Cortex of kidney (tissue), 1 donor: ENCODE data around the gene PVR.
"Not testable (repeated sequence)": the region's sequence is repeated elsewhere in the genome, so short reads cannot be mapped to it uniquely, and the experiment has no call there.

Experiments used
- DNase-seq: peaks from one replicate; lab custom pipeline; 2025; lab: John Stamatoyannopoulos, UW

The PVR gene, protein sequence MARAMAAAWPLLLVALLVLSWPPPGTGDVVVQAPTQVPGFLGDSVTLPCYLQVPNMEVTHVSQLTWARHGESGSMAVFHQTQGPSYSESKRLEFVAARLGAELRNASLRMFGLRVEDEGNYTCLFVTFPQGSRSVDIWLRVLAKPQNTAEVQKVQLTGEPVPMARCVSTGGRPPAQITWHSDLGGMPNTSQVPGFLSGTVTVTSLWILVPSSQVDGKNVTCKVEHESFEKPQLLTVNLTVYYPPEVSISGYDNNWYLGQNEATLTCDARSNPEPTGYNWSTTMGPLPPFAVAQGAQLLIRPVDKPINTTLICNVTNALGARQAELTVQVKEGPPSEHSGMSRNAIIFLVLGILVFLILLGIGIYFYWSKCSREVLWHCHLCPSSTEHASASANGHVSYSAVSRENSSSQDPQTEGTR

DNA sequence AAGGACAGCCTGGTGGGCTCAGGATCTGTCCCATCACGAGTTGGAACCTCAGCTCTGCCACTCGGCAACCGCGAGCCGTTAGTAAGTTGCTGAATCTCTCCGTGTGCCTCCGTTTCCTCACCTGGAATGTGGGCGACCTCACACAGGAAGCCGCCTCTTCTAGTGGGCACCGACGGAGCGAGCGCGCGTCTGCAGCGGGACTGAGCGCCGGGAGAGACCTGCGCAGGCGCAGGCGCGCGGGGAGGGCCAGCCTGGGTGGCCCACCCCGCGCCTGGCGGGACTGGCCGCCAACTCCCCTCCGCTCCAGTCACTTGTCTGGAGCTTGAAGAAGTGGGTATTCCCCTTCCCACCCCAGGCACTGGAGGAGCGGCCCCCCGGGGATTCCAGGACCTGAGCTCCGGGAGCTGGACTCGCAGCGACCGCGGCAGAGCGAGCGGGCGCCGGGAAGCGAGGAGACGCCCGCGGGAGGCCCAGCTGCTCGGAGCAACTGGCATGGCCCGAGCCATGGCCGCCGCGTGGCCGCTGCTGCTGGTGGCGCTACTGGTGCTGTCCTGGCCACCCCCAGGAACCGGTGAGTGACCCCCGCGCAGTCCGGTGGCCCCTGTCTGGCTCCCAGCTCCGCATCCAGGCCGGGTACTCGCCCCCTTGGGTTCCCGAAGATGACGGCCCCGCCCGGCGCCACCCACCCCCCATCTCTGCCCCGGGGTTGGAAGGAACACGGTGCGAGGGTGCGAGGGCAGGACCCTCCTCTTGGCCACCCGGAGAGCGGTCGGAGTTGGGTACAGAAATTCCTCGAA, at the start of gene PVR:
Gene PVR (plus strand): TSS at position 306 of the 797 bp plus-strand sequence. CDS start 187 bp downstream, at position 493.
- no peak for DNase-seq

DNA sequence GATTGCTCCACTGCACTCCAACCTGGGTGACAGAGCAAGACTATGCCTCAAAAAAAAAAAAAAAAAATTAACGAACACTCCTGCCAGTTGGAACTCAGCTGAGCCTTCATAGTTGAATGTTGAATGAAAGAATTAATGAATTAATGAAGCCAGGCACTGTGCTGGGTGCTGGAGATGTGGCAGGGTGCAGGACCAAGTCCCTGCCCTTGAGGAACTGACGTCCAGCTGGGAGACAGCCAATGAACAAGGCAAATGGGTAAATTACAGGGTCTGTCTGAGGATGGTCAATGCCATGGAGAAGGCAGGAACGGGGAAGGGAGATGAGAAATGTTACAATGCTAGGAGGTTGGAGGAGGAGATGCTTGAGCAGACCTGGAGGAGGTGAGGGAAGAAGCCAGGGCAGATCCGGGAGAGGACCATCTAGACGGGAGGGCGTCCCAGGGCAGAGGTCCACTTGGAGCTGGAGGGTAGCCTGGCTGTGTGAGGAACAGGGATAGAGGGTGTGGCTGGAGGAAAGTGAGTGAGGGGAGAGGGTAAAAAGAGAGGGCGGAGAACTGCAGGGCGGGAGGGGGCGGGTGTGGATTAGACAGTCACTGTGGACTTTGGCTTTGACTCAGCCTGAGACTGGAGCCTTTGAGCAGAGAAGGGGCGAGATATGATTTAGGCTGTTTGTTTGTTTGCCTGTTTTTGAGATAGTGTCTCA, 47.1 kb upstream of the PVR start:
- no peak for DNase-seq

DNA sequence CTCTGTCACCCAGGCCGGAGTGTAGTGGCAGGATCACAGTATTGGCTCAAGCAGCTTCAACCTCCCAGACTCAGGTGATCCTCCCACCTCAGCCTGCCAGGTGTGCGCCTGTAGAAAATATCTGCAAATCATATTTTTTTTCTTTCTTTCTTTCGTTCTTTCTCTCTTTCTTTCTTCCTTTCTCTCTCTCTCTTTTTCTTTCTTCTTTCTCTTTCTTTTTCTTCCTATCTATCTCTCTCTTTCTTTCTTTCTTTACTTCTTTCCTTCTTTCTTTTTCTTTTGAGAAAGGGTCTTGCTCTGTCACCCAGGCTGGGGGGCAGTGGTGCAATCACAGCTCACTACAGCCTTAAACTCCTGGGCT, 46.6 kb upstream of the PVR start:
- DNase-seq, result no peak

DNA sequence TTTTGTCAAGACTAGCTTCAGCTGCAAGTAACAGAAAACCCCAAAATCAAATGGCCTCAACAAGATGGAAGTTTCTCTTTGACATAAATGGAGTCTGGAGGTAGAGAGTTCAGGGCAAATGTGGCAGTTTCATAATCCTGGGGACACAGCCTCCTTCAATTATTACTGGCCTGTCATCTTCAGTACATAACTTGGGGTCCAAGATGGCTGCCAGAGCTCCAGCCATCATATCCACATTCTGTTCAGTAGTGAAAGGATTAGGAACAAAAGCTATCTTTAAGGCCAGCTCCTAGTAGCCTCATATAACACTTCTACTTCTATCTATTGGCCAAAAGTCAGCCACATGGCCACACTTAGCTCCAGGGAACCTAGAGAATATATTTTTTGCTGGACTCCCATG, 45.4 kb upstream of the PVR start:
- DNase-seq, result no peak

DNA sequence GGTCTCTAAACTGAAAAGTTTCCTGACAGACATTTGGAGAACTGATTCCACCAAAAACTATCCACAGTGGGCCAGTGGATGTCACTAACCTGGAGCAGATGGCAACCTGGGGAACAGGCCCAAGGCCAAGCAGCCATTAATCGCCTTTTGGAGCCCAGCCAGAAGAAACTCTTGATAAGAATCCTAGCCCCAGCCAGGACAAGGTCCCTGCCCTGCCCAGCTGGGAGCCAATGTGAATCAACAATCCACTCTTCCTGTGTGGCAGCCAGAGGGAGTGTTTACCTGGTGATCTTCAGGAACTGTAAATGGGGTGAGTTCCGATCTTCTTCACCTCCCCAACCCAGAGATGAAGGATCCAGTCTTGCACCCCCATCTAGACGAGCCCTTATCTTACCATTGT, 44.8 kb upstream of the PVR start:
- no peak for DNase-seq

DNA sequence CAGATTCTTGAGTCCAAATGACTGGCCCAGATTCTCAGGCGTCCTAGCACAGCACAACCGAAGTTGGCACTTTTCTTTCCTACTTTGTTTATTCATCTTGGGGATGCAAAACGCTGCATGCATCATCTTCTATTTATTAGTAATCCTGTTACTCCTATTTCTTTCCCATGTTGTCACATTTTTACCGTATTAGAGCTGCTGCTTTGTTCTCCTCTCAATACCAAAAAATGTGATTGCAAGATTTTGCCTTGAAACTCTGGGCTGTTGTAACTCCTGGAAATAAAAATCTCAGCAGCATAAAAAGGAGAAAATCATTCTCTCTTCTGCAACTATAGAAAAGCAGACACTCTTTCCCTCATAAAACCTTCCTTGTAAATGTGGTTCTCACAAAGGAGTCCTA, 43.2 kb upstream of the PVR start:
- DNase-seq, result no peak

DNA sequence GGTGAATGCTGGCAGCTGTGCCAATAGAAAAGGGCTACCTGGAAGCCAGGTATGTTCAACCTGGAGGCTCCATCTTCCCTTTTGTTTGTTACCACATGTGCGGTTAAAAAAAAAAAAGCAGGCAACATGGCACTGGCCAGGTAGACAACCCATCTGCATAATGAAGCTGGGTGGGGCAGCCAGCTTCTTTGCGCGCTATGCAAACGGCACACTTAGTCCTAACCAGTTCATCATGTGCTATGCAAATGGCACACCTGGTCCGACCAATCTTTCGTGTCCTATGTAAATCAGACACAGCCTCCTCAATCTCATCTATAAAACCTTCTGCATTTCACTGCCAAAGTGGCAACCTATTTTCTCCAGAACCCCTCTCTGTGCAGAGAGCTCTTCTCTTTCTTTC, 41.6 kb upstream of the PVR start:
- DNase-seq, result no peak

DNA sequence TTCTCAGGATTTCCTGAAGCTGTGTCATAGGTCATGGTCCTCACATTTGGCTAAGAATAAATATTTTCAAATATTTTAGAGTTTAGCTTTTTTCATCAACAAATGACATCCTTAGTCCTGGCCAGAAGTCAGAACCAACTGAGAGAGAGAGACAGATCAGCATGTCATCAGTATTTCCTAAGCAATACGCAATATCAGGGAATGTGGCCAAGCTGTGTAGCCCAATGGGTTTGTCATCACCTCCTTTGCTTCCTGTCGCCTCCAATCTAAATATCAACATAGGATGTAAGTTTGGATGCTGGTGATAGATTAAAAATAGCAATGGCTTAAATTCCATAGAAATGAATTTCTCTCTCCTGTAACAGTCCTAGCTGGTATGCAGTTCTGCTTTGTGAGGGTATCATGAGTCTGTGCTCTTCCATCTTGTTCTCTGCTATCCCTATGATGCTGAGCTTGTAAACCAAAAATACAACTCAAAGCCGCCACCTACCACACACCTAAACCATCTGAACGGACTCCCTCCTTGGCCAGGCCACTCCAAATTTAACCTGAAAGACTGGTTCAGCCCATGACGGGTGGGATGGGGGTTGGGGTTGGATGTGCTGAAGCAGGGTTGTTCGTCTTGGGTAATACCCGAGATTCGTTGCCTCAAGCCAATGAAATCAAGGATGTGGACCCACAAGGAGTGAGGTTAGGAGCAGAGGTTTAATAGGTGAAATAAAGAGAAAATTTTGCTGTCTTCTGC, 40.3 kb upstream of the PVR start:
- DNase-seq, result no peak

DNA sequence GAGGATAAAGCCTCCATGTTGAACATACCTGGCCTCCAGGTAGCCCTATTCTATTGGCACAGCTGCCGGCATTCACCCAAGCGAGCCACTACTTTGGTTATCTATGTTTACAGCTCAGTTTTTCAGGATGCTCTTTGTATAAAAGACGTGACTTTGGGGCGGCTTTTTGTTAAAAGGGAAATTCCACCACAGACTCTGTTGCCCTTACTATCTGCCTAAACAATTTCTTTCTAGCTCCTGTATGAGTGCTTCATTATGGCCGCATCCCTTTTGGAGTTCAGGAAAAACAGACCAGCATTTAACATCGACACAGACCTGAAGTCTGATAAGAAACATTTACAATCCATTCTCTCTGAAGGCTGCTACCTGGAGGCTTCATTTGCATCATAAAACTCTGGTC, 39.5 kb upstream of the PVR start:
- no peak for DNase-seq

DNA sequence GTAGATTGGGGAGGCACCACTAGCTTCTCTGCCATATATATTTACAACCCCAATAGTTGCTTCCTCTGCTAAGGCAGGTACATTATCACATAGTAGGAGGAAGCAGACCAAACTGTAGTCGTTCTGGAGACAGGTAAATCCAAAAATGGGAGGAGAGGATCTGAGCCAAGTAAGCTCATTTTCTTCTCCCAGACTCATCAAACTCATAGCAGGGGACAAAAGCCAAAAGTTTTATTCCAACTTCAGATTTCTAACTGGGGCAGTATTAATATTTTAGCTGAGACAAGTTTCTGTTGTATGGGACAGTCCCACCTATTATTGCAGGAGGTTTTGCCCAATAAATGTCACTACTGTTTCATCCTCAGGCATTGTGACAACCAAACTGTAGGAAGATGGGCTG, 38.2 kb upstream of the PVR start:
- no peak for DNase-seq

DNA sequence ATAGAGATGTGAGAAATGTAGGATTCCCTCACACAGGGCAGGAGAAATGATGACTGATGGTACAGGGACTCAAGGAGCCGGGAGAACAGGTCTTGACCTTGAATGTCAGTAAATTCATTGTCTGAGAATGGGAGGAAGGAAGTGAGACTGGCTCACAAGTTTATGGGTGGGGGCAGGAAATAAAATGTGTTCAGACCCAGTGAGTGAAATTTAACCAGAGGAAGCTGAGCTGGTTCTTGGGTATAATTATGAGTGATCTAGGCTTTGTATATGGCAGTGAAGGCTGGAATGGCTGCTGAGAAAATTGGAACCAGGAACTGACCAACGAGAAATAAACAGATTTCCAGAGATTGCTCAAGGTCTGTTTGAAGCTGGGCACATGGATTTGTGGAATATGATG, 36.7 kb upstream of the PVR start:
- DNase-seq, result no peak

DNA sequence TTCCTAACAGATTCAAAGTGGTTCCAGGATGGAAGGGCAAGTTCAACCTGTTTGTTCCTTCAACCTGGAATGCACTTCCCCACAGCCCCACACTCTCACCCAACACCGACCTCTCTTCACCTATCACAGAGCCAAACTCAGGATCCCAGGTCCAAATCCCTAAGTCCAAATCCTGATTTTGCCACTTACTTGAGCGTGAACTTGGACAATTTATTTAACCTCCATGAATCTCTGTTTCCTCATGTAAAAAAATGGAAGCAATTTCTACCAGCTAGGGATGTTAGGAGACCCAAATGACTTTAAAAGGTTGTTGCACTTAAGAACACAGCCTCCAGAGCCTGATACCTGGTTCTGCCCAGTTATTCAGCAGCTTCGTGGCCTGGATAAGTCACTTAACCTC, 35.8 kb upstream of the PVR start:
- DNase-seq, result no peak

DNA sequence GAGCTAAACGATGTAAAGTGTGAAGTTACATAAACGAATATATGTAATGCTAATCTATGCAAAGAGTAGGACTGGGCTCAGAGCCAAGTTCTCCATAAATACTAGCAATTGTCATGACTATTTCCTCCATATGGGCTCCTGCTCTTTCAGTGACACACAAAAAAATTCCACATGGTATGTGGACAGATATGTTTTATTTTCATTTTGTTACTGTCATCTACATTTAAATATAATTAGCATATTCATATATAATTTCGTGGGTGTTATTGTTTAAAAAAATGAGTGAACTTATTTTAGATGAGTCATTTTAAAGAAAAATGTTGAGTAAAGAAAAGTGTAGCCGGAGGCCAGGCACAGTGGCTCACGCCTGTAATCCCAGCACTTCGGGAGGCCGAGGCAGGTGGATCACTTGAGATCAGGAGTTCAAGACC, 35.3 kb upstream of the PVR start:
- DNase-seq, result no peak

DNA sequence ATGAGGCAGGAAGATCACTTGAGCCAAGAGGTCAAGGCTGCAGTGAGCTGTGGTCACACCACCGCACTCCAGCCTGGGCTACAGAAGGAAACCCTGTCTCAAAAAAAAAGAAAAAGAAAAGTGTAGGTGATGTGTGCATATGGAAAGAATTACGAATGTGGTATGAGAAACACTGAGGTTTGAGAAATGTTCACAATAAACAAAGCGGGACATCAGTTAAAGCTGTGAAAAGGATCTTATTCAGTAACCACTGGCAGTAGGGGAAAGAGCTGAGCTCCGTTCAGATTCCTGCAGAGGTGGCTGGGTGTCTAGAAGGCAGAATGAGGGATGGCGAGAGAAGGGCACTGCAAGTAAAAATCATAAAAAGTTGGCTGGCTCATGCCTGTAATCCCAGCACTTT, 34.5 kb upstream of the PVR start:
- DNase-seq, result no peak

DNA sequence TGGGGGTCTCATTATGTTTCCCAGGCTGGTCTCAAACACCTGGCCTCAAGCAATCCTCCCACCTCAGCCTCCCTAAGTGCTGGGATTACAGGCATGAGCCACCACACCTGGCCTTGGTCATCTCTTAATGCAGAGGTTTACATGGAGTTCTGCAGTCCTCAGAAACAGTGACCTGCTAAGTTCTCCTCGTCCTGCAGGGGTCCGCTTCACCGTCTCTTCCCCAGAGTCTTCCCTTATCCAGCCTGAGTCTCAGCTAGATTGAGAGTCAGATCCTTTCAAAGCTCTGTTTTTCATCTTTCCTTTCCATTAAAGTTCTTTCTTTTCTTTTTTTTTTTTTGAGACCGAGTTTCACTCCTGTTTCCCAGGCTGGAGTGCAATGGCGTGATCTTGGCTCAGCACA, 33.2 kb upstream of the PVR start:
- DNase-seq, result not testable (repeated sequence)

DNA sequence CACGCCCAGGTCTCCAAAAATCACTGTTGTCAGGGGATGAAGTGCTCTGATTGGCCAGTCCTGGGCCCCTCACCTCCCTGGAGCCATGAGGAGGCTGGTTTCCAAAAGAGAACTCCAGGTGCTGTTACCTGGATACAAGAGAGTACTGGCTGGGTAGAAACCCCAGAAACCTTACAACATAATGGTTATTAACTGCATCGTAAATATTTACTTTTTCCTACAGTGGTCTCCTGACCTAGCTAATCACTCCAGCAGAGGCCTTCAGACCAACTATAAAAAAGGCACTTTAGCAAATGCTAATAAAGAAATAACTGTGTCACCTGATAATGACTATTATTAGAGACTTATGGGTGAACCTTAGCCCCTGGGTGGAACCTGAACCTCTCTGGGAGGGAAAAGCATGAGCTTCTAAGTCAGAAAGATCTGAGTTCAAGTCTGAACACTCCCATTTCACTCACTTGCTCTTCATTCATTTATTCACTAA, 31.9 kb upstream of the PVR start:
- DNase-seq, result no peak

DNA sequence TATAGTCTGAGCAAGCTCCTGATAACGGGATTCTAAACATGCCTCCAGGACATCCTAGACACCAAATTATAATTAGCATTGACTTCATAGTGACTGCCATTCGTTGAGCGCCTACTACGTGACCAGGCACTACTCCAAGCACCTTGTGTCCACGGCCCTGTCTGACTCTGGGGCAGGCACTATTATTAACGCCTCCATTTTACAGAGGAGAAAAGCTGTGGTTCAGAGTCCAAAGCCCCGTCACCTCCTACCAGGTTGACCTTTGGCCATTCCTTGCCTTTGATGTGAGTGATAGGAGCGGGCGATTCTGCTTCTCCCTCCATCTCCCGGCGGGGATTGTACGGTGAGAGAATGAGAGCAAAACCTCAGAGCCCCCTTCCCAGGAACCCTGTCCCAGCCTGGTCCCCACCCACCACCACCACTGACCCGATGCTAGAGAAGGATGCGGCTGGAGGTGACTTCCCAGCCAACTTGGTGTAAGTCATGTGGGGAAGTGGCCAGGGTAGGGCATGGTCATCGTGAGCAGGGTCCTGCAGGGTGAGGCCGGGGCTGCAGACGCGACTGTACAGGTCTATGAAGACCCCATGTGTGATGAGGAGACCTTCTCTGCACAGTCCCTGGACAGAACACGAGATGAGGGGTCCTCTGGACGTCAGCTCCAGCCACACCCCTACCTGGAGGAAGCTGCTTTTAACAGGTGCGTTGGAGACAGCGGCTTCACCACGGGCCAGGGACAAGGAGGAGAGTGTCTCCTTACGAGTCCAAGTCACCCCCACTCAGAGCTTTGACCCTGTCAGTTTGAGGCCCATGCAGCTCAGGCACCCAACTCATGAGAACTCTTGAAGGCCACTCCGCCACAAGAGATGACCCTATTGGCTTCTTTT, 30.2 kb upstream of the PVR start, which contains the start of gene IGSF23:
Gene IGSF23 (plus strand): TSS at position 269 of the 884 bp plus-strand sequence. CDS start 83 bp downstream, at position 352.
- DNase-seq, result no peak

DNA sequence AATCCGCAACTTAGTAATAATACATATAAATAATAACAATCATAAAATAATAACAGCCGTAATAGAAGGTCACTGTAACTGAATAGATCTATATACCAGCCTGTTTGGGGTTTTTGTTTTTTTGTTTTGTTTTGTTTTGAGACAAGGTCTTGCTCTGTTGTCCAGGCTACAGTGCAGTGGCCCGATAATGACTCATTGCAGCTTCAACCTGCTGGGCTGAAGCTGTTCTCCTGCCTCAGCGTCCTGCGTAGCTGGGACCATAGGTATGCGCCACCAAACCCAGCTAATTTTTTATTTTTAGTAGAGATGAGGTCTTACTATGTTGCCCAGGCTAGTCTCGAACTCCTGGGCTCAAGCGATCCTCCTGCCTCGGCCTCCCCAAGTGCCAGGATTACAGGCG, 29.4 kb upstream of the PVR start:
- no peak for DNase-seq

DNA sequence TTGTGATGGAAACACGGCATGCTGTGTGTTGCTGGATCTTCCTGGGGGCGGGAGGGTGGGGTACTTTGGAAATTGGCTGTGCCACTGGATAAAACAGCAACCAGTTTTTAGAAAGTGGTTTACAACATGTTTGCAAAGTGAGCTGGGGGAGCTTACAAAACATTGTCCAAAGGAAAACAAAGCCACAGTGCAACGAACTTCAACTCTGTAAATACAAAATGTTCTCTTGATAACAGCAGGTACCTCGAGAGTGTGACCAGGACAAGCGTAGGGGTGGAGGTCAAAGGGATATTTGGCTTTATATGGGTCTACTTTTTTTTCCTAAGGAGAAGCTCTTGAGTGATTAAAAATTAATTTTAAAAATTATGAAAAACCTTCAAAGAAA, 27.9 kb upstream of the PVR start:
- DNase-seq, result no peak

DNA sequence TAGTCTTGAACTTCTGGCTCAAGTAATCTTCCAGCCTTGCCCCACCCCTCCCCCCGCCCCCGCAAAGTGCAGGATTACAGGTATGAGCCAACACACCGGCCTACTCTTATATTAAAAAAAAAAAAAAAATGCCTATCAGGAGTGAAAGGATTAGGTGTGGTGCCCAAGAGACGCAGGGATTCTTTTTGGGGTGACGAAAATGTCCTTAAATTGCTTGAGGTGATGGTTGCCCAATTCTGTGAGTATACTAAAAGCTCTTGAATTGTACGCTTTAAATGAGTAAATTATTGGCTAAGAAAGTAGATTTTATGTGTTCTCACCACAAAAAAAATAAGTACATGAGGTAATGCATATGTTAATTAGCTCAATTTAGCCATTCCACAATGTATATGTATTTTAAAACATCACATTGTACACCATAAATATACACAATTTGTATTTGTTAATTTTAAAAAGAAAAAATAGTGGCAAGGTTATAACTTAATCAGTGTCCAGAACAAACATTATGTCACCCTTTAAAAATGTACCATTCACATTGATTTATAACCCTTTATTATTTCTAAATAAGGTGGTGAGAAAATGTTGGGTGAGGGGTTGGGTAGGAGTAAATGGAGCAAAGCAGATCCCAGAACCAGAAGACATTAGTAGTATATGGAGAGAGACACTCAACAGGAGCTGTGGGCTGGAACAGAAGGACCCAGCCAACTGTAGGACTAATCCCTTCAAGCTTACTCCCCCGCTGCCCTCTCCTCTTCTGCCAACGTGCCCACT, 26.4 kb upstream of the PVR start:
- no peak for DNase-seq
